Measurements from ENCODE around the gene CHD6.

DNA sequence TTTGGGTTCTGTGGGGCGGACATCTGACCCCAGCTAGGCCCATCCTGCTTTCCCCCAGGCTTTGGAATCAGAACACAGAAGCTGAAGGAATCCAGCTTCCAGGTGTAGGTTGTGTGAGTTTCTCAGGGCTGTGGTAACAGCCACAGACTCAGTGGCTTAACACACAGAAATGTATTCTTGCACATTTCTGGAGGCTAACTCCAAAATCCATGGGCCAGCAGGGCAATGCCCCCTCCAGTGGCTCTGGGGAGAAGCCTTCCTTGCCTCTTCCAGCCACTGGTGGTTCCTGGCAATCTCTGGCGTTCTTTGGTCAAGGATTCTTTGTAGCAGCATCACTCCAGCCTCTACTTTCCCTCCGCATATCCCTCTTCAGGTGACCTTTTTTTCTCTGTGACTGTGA is 250.2 kb downstream of the CHD6 start:
- TF ChIP-seq EZH2 (IDR thresholded peaks at IDR 0.05; ENCODE audit: borderline replicate concordance, low read depth, low read length, poor library complexity, severe bottlenecking) (no peak), CTCF (conservative IDR thresholded peaks at IDR 0.05; ENCODE audit: low read depth, low read length) (no peak)

All from A673 (cell line).